Measurements from ENCODE around the gene CYTIP.

DNA sequence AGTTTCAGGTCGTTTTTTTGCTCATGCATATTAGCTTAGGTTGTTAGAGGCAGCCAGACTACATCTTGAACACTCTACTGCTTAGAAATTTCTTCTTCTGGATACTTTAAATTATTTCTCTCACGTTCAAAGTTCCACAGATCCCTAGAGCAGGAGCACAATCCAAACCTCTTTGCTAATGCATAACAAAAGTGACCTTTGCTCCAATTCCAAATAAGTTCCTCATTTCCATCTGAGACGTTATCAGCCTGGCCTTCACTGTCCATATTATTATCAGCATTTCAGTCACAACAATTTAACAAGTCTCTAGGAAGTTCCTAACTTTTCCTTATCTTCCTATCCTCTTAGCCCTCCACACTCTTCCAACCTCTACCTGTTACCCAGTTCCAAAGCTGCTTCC is 67.8 kb downstream of the CYTIP start:
- no peak for TF ChIP-seq EZH2 (IDR thresholded peaks at IDR 0.05; ENCODE audit: borderline replicate concordance, low read depth, low read length, poor library complexity, severe bottlenecking)
- TF ChIP-seq, protein P1, sequence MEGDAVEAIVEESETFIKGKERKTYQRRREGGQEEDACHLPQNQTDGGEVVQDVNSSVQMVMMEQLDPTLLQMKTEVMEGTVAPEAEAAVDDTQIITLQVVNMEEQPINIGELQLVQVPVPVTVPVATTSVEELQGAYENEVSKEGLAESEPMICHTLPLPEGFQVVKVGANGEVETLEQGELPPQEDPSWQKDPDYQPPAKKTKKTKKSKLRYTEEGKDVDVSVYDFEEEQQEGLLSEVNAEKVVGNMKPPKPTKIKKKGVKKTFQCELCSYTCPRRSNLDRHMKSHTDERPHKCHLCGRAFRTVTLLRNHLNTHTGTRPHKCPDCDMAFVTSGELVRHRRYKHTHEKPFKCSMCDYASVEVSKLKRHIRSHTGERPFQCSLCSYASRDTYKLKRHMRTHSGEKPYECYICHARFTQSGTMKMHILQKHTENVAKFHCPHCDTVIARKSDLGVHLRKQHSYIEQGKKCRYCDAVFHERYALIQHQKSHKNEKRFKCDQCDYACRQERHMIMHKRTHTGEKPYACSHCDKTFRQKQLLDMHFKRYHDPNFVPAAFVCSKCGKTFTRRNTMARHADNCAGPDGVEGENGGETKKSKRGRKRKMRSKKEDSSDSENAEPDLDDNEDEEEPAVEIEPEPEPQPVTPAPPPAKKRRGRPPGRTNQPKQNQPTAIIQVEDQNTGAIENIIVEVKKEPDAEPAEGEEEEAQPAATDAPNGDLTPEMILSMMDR (conservative IDR thresholded peaks at IDR 0.05; ENCODE audit: low read depth, low read length), result no peak
